ENCODE measurements around the gene GSDMA. TPM values are rescaled to one million over a fixed set of nuclear protein-coding genes. Genes with fewer than 3 reads are reported as not detected.

The GSDMA gene
- total and polyA plus RNA-seq, 3 donors from 2014 or later: 0.34 to 0.37 TPM; not detected in 1

DNA sequence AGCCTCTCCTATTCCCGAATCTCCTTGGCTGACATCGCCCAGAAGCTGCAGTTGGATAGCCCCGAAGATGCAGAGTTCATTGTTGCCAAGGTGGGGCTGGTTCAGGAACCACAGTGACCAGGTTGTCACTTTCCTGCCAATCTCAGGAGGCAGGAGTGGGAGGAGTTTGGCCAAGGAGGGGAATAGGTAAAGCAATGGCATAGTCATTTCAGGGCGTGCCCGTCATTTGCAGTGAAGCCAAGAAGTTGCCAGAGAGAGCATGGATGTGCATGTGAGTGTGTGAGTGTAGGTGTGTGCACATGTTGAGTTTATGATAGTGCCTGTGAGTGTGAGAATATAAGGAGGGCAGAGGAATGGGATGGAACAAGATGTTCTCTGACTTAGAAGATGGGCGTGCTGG is 32.6 kb downstream of the GSDMA start:
- TF ChIP-seq POLR2A (IDR thresholded peaks at IDR 0.05): no peak
- TF ChIP-seq, protein P1, sequence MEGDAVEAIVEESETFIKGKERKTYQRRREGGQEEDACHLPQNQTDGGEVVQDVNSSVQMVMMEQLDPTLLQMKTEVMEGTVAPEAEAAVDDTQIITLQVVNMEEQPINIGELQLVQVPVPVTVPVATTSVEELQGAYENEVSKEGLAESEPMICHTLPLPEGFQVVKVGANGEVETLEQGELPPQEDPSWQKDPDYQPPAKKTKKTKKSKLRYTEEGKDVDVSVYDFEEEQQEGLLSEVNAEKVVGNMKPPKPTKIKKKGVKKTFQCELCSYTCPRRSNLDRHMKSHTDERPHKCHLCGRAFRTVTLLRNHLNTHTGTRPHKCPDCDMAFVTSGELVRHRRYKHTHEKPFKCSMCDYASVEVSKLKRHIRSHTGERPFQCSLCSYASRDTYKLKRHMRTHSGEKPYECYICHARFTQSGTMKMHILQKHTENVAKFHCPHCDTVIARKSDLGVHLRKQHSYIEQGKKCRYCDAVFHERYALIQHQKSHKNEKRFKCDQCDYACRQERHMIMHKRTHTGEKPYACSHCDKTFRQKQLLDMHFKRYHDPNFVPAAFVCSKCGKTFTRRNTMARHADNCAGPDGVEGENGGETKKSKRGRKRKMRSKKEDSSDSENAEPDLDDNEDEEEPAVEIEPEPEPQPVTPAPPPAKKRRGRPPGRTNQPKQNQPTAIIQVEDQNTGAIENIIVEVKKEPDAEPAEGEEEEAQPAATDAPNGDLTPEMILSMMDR (IDR thresholded peaks at IDR 0.05): no peak
- no peak for DNase-seq

DNA sequence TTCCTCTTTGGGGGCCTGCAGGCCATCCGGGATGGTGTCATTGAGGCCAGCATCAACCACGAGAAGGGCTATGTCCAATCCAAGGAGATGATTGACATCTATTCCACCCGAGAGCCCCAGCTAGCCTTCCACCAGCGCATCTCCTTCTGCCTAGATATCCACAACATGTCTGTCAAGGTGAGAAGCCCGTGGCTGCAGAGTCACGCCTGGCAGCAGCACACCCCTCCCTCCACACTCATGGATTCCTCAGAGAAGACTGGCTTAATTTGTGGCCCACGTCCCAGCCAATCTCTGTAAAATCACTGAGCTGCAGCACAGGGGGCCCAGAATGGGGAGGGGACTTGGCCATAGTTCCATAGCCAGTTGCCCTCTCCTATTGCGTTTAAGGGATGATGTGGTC is 33.4 kb downstream of the GSDMA start:
- no peak overlapping the region for H3K27ac ChIP-seq
- no peak overlapping the region for H3K4me3 ChIP-seq
- no peaks in the 10 kb centered on the region for H3K36me3 ChIP-seq (ENCODE audit: low read depth, missing control alignments)
- H3K4me1 ChIP-seq: no peaks in the 10 kb centered on the region
- DNase-seq: no peak
- intact Hi-C loops (cut with DNase I; ENCODE audit: low total_unique reads): no loop called here
- H3K27me3 ChIP-seq: no peaks in the 10 kb centered on the region
- TF ChIP-seq, protein P1 (IDR thresholded peaks at IDR 0.05): no peak
- TF ChIP-seq POLR2A (IDR thresholded peaks at IDR 0.05): no peak
- 82 to 88% methylated on average over 7 to 8 of the region's 8 CpGs for whole genome bisulfite sequencing, 2 donors
- no peaks in the 10 kb centered on the region for H3K9me3 ChIP-seq

More for the DNA sequence above, 32.6 kb downstream of the GSDMA start:
- Histone ChIP-seq H3K27me3 (no peaks in the 10 kb centered on the region), H3K4me3 (no peak overlapping the region), H3K27ac (no peak overlapping the region), H3K4me1 (no peaks in the 10 kb centered on the region), H3K9me3 (no peaks in the 10 kb centered on the region), H3K36me3 (ENCODE audit: low read depth, missing control alignments) (no peaks in the 10 kb centered on the region)
- 94 to 95% methylated on average over 6 of the region's 6 CpGs for WGBS, 2 donors
- intact Hi-C loops (cut with DNase I; ENCODE audit: low total_unique reads): no loop called here

DNA sequence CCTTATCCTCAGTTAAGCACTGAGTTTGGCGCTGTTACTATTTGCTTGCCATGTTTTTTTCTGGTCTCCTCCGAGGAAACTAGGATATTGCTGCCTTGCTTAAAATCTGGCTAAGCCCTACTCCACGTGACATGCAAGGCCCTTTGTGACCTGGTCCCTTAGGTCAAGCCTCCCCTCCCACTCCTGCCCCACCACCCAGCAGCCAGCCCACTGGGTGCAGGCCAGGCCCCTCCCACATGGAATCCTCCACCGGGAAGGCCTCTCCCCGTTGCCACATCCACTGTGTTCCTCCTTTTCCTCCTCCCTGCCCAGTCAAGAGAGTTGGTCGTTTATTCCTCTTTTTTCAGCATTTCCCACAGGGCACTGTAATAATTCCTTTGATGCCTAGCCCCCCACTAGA is 34.0 kb downstream of the GSDMA start:
- Histone ChIP-seq H3K27ac (no peak overlapping the region), H3K9me3 (no peaks in the 10 kb centered on the region), H3K36me3 (ENCODE audit: low read depth, missing control alignments) (no peaks in the 10 kb centered on the region), H3K4me3 (no peak overlapping the region), H3K27me3 (no peaks in the 10 kb centered on the region), H3K4me1 (no peaks in the 10 kb centered on the region)
- intact Hi-C loops (cut with DNase I; ENCODE audit: low total_unique reads): no loop called here
- no peak for DNase-seq
- TF ChIP-seq, protein P1 (IDR thresholded peaks at IDR 0.05): no peak
- no peak for TF ChIP-seq POLR2A (IDR thresholded peaks at IDR 0.05)
- 56 to 60% methylated on average over 6 of the region's 6 CpGs for WGBS, 2 donors

DNA sequence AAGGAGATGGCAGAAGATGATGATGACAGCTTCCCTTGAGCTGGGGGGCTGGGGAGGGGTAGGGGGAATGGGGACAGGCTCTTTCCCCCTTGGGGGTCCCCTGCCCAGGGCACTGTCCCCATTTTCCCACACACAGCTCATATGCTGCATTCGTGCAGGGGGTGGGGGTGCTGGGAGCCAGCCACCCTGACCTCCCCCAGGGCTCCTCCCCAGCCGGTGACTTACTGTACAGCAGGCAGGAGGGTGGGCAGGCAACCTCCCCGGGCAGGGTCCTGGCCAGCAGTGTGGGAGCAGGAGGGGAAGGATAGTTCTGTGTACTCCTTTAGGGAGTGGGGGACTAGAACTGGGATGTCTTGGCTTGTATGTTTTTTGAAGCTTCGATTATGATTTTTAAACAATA is 34.7 kb downstream of the GSDMA start:
- Histone ChIP-seq H3K27me3 (no peaks in the 10 kb centered on the region), H3K9me3 (no peaks in the 10 kb centered on the region), H3K4me1 (no peaks in the 10 kb centered on the region), H3K27ac (no peak overlapping the region), H3K36me3 (ENCODE audit: low read depth, missing control alignments) (no peaks in the 10 kb centered on the region), H3K4me3 (no peak overlapping the region)
- WGBS, 2 donors: 37 to 40% methylated on average over 2 to 4 of the region's 4 CpGs
- no peak for DNase-seq
- no peak for TF ChIP-seq POLR2A (IDR thresholded peaks at IDR 0.05)
- TF ChIP-seq, protein P1 (IDR thresholded peaks at IDR 0.05): no peak
- intact Hi-C loops (cut with DNase I; ENCODE audit: low total_unique reads): no loop called here

DNA sequence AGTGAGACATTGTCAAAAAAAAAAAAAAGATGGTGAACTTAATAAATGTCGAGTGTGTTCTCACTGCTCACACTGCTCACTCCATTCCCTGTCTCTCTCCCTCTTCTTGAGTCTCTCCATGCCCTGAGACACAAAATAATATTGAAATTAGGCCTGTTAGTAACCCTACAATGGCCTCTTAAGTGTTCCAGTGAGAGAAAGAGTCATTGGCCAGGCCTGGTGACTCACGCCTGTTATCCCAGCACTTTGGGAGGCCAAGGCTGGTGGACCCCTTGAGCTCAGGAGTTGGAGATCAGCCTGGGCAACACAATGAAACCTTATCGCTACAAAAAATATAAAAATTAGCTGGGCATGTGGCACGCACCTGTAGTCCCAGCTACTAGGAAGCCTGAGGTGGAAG is 36.3 kb downstream of the GSDMA start:
- Histone ChIP-seq H3K27me3 (no peaks in the 10 kb centered on the region), H3K4me1 (no peaks in the 10 kb centered on the region), H3K27ac (no peak overlapping the region), H3K36me3 (ENCODE audit: low read depth, missing control alignments) (no peaks in the 10 kb centered on the region), H3K4me3 (no peak overlapping the region), H3K9me3 (no peaks in the 10 kb centered on the region)
- WGBS, 2 donors: 77 to 85% methylated on average over 4 of the region's 4 CpGs
- intact Hi-C loops (cut with DNase I; ENCODE audit: low total_unique reads): no loop called here
- DNase-seq: no peak
- no peak for TF ChIP-seq POLR2A (IDR thresholded peaks at IDR 0.05)
- TF ChIP-seq, protein P1 (IDR thresholded peaks at IDR 0.05): no peak
